Endothelial cell of umbilical vein (primary cell): ENCODE measurements around the gene KRTAP5-6. TPM values are rescaled to one million over a fixed set of nuclear protein-coding genes. Genes with fewer than 3 reads are reported as not detected.

Experiments used
- BruUV-seq: library from RNA; stranded (reverse); fragments of 400-500 nt; replicated peaks from 2 replicates; lab custom pipeline; 2021; lab: Mats Ljungman, UMichigan
- CTCF ChIA-PET: fragments of 300-600, 350-600 bp; sonication (Branson Sonifier 250); formaldehyde crosslinking; loops from one replicate; lab custom pipeline; 2021; ENCODE audit warnings: antibody characterized with exemption, inconsistent platforms; lab: Charles Lee
- POLR2A ChIA-PET: fragments of 300-600, 350-600 bp; sonication (Branson Sonifier 250); formaldehyde crosslinking; loops from one replicate; lab custom pipeline; 2021; ENCODE audit warnings: antibody characterized with exemption, inconsistent platforms; lab: Charles Lee
- DNase-seq: peaks from one replicate; pipeline ENCODE4 v3.0.0-alpha.2; 2011; ENCODE audit warnings: low read depth, low spot score
- FAIRE-seq: peaks from 2 replicates; lab custom pipeline; 2011; peaks lifted over from hg19 to GRCh38; lab: Jason Lieb, UNC
- H2AFZ ChIP-seq: 2 replicates; pipeline ENCODE4 v1.6.0; 2012; ENCODE audit warnings: low read depth, low read length, control low read depth, inconsistent platforms
- H3K27ac ChIP-seq: 2 replicates; pipeline ENCODE4 v1.5.1; 2011; ENCODE audit warnings: low read depth, mild to moderate bottlenecking, control low read depth, low read length, moderate library complexity; ENCODE audit not compliant: insufficient read depth
- H3K27me3 ChIP-seq, 2 experiments: 2 replicates each; pipeline versions ENCODE4 v1.6.0 to v1.6.1; 2011; ENCODE audit warnings: low read length in 2 of 2, mixed read lengths in 1 of 2; ENCODE audit not compliant: control insufficient read depth in 2 of 2, insufficient read depth in 2 of 2
- H3K36me3 ChIP-seq, 2 experiments: 2 replicates in 1 of 2; 3 replicates in 1 of 2; pipeline ENCODE4 v1.5.1; 2011; ENCODE audit warnings: low read length in 2 of 2, mild to moderate bottlenecking in 1 of 2, moderate library complexity in 1 of 2; ENCODE audit not compliant: control insufficient read depth in 2 of 2, insufficient read depth in 2 of 2; ENCODE audit errors: extremely low read depth in 1 of 2
- H3K4me1 ChIP-seq: 3 replicates; pipeline ENCODE4 v1.5.1; 2011; ENCODE audit warnings: mild to moderate bottlenecking, low read length; ENCODE audit not compliant: control insufficient read depth, insufficient read depth; ENCODE audit errors: extremely low read depth
- H3K4me2 ChIP-seq: 2 replicates; pipeline ENCODE4 v1.6.1; 2011; ENCODE audit warnings: low read length, control low read depth, mixed read lengths; ENCODE audit not compliant: insufficient read depth
- H3K4me3 ChIP-seq, 3 experiments: fragments of 200-600 bp in 1 of 3; sonication (generic), shearing (Covaris generic) in 1 of 3; replicated peaks in 1 of 3; 2 replicates each; pipeline ENCODE4 v1.5.1; 2011 to 2016; ENCODE audit warnings: control low read depth in 3 of 3, low read length in 3 of 3, mild to moderate bottlenecking in 2 of 3, inconsistent platforms in 1 of 3, low read depth in 1 of 3, moderate library complexity in 1 of 3; ENCODE audit not compliant: insufficient read depth in 1 of 3
- H3K79me2 ChIP-seq: 2 replicates; pipeline ENCODE4 v1.6.0; 2012; ENCODE audit warnings: low read length, inconsistent platforms; ENCODE audit not compliant: control insufficient read depth, insufficient read depth
- H3K9ac ChIP-seq: replicated peaks from 2 replicates; pipeline ENCODE3; 2011; ENCODE audit warnings: low read length, control low read depth; ENCODE audit not compliant: insufficient read depth; ENCODE audit errors: extremely low read depth
- H3K9me1 ChIP-seq: replicated peaks from 3 replicates; pipeline ENCODE4 v1.6.0; 2011; ENCODE audit warnings: mild to moderate bottlenecking, low read length; ENCODE audit not compliant: control insufficient read depth, insufficient read depth; ENCODE audit errors: extremely low read depth
- H3K9me3 ChIP-seq: replicated peaks from 2 replicates; pipeline ENCODE4 v1.5.1; 2012; ENCODE audit warnings: low read length, inconsistent platforms; ENCODE audit not compliant: control insufficient read depth, insufficient read depth
- H4K20me1 ChIP-seq: replicated peaks from 2 replicates; pipeline ENCODE3; 2011; ENCODE audit warnings: mild to moderate bottlenecking, low read length; ENCODE audit not compliant: control insufficient read depth, insufficient read depth; ENCODE audit errors: extremely low read depth
- EZH2 ChIP-seq: IDR thresholded peaks from 2 replicates; pipeline ENCODE4 v1.6.1; 2012; ENCODE audit warnings: borderline replicate concordance, low read depth, mild to moderate bottlenecking, moderate library complexity, low read length, inconsistent platforms; ENCODE audit not compliant: severe bottlenecking
- FOS ChIP-seq: IDR thresholded peaks from 2 replicates; pipeline ENCODE4 v1.6.1; 2011; ENCODE audit warnings: mild to moderate bottlenecking, low read length, moderate library complexity, borderline replicate concordance; ENCODE audit not compliant: insufficient read depth
- GATA2 ChIP-seq: IDR thresholded peaks from 2 replicates; pipeline ENCODE4 v1.7.0; 2011; ENCODE audit warnings: low read depth, mild to moderate bottlenecking, moderate library complexity, mixed read lengths, low read length; ENCODE audit not compliant: insufficient read length, insufficient read depth
- JUN ChIP-seq: IDR thresholded peaks from 2 replicates; pipeline ENCODE4 v1.6.1; 2011; ENCODE audit warnings: borderline replicate concordance, low read depth; ENCODE audit not compliant: insufficient read length, insufficient read depth
- MAX ChIP-seq: IDR thresholded peaks from 2 replicates; pipeline ENCODE4 v1.6.1; 2011; ENCODE audit not compliant: insufficient read depth, insufficient read length
- MYC ChIP-seq: IDR thresholded peaks from one replicate; pipeline ENCODE4 v1.6.1; 2011; ENCODE audit warnings: mild to moderate bottlenecking, low read depth, low read length
- POLR2A ChIP-seq: IDR thresholded peaks from 2 replicates; pipeline ENCODE4 v1.6.1; 2012; ENCODE audit warnings: low read depth, mild to moderate bottlenecking, control low read depth, low read length
- POLR2AphosphoS5 ChIP-seq: IDR thresholded peaks from 2 replicates; pipeline ENCODE4 v1.6.1; 2012; ENCODE audit warnings: low read depth, mild to moderate bottlenecking, control low read depth, low read length, moderate library complexity; ENCODE audit not compliant: insufficient read depth
- dilution Hi-C: fragments of 300-500 bp; cut with MboI; formaldehyde crosslinking; loops from one replicate; pipeline ENCODE4 v1.15.0; 2019; ENCODE audit warnings: low sequenced_read_pairs; ENCODE audit not compliant: extremely low pct_ligation_motif_present
- intact Hi-C: fragments of 100-400 bp; cut with micrococcal nuclease; formaldehyde crosslinking; loops from one replicate; pipeline ENCODE4 v1.10.0; 2022
- polyA plus RNA-seq, 4 experiments: library from polyadenylated mRNA; depleted of rRNA in 3 of 4; stranded (reverse) in 3 of 4; unstranded in 1 of 4; fragments of >200 nt; gene quantifications; 2 replicates each; pipeline versions ENCODE4 v1.2.1 to v1.2.3, GENCODE V29; 2011 to 2012; ENCODE audit warnings: missing spikeins in 1 of 4
- total RNA-seq: library from RNA; stranded (reverse); gene quantifications from 2 replicates; pipeline ENCODE4 v1.2.3, GENCODE V29; 2021
- TF ChIP-seq, protein P1 (sequence below), 2 donors: IDR thresholded peaks; 1 replicate in 1 of 2; 2 replicates in 1 of 2; pipeline ENCODE4 v1.5.1; 2011; ENCODE audit warnings: low read length in 2 of 2, mild to moderate bottlenecking in 2 of 2, moderate library complexity in 2 of 2, control low read depth in 1 of 2, inconsistent platforms in 1 of 2, low read depth in 1 of 2; ENCODE audit not compliant: insufficient read depth in 1 of 2; ENCODE audit errors: extremely low read depth in 1 of 2

The KRTAP5-6 gene
- total and polyA plus RNA-seq, 2 donors (not counting 3 experiments of a cell fraction or from before 2014, with no cell fraction given), result not detected

DNA sequence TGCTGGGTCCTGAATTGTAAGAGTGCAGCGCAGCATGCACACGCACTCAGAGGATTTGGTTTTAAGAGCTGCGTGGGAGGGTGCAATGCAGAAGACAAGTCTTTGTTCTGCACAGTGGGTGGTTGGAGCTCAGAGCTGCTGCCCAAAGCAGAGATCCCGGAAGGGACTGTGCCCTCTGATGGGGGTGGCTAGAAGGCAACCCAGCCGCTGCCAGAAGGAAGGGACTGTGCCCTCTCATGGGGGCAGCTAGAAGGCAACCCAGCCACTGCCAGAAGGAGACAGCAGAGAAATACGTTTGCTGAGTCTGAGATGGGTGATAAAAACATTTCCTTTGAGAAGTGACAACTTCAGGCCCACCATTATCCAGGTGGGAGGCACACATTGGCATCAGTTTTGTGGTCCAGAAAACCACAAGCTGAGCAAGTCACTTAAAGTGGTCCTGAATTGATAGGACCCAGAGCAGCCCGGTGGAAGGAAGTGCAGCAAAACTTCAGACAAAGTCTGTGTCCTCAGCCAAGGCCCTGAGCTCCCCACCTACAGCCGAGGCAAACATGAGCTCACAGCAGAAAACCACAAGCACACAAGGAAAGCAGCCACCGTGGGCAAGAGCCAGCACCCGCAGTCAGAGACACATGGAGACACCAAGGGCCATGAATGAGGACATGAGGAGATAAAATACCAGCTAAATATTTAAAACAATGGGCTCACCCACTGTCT lies 4.3 kb downstream of the KRTAP5-6 start:
- H2AFZ ChIP-seq, result no peak overlapping the region

DNA sequence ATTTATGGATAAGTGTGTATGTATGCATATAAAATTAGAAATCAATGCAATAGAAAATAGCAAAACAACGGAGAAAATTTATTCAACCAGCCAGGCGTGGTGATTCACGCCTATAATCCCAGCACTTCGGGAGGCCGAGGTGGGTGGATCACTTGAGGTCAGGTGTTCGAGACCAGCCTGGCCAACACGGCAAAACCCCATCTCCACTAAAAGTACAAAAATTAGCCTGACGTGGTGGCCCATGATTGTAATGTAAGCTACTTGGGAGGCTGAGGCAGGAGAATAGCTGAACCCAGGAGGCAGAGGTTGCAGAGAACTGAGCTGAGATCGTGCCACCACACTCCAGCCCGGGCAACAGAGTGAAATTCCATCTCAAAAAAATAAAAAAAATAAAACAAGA lies 5.5 kb downstream of the KRTAP5-6 start:
- intact Hi-C loops (no loop called here), dilution Hi-C loops (no loop called here)

More for the DNA sequence above, 4.3 kb downstream of the KRTAP5-6 start:
- POLR2A ChIA-PET, result no interaction called here
- no peaks in the 10 kb centered on the region for H3K36me3 ChIP-seq
- TF ChIP-seq JUN (no peak), POLR2AphosphoS5 (no peak), POLR2A (no peak), MAX (no peak), FOS (no peak), GATA2 (no peak)
- dilution Hi-C loops, result no loop called here
- no peaks in the 10 kb centered on the region for H4K20me1 ChIP-seq
- no peaks in the 10 kb centered on the region for H3K27me3 ChIP-seq
- H3K9ac ChIP-seq, result no peak overlapping the region
- H3K4me2 ChIP-seq, result no peak overlapping the region
- H3K79me2 ChIP-seq, result no peaks in the 10 kb centered on the region
- peaks cover 8% of the 10 kb centered on the region for H3K4me1 ChIP-seq
- CTCF ChIA-PET, result interaction anchor here (0.8 to 3.2 kb wide), 4 partner anchors 8 to 131 kb away, joined by 3 to 21 read pairs (median 12); no protein-coding TSS in a partner anchor
- intact Hi-C loops, result no loop called here
- FAIRE-seq, result no peak
- no peak overlapping the region for H3K27ac ChIP-seq
- no peak overlapping the region for H3K4me3 ChIP-seq
- no TSS peak for BruUV-seq
- no peak for DNase-seq
- no peaks in the 10 kb centered on the region for H3K9me1 ChIP-seq
- no peaks in the 10 kb centered on the region for H3K9me3 ChIP-seq

More for the DNA sequence above, 5.5 kb downstream of the KRTAP5-6 start:
- no peaks in the 10 kb centered on the region for H3K27me3 ChIP-seq
- CTCF ChIA-PET, result interaction anchor here (3.2 kb wide), 1 partner anchor 50 kb away, joined by 21 read pairs; no protein-coding TSS in a partner anchor
- no peak overlapping the region for H3K27ac ChIP-seq
- BruUV-seq, result no TSS peak
- no peaks in the 10 kb centered on the region for H3K36me3 ChIP-seq
- no peak for DNase-seq
- H3K4me1 ChIP-seq, result no peaks in the 10 kb centered on the region
- no peak overlapping the region for H2AFZ ChIP-seq
- no peak overlapping the region for H3K4me2 ChIP-seq
- TF ChIP-seq, protein P1, sequence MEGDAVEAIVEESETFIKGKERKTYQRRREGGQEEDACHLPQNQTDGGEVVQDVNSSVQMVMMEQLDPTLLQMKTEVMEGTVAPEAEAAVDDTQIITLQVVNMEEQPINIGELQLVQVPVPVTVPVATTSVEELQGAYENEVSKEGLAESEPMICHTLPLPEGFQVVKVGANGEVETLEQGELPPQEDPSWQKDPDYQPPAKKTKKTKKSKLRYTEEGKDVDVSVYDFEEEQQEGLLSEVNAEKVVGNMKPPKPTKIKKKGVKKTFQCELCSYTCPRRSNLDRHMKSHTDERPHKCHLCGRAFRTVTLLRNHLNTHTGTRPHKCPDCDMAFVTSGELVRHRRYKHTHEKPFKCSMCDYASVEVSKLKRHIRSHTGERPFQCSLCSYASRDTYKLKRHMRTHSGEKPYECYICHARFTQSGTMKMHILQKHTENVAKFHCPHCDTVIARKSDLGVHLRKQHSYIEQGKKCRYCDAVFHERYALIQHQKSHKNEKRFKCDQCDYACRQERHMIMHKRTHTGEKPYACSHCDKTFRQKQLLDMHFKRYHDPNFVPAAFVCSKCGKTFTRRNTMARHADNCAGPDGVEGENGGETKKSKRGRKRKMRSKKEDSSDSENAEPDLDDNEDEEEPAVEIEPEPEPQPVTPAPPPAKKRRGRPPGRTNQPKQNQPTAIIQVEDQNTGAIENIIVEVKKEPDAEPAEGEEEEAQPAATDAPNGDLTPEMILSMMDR (IDR thresholded peaks at IDR 0.05; ENCODE audit: extremely low read depth in 1 of 2, insufficient read depth in 1 of 2, low read depth in 1 of 2, low read length in 2 of 2), result no peak
- TF ChIP-seq EZH2 (no peak), MAX (no peak), JUN (no peak), FOS (no peak), POLR2A (no peak), MYC (no peak), POLR2AphosphoS5 (no peak), GATA2 (no peak)
- H3K9ac ChIP-seq, result no peak overlapping the region
- no peaks in the 10 kb centered on the region for H4K20me1 ChIP-seq
- no peaks in the 10 kb centered on the region for H3K79me2 ChIP-seq
- no peaks in the 10 kb centered on the region for H3K9me1 ChIP-seq
- H3K4me3 ChIP-seq, result no peak overlapping the region
- POLR2A ChIA-PET, result no interaction called here
- FAIRE-seq, result no peak
- no peaks in the 10 kb centered on the region for H3K9me3 ChIP-seq
